Endometrial microvascular endothelial cells (primary cell): ENCODE measurements around the gene NEU2. TPM values are rescaled to one million over a fixed set of nuclear protein-coding genes. Genes with fewer than 3 reads are reported as not detected.
"Not testable (repeated sequence)": the region's sequence is repeated elsewhere in the genome, so short reads cannot be mapped to it uniquely, and the experiment has no call there.

Experiments
- in situ Hi-C: cut with HindIII; loops from 2 replicates; pipeline ENCODE4 v1.10.0; 2017; ENCODE audit warnings: low sequenced_read_pairs, low pct_unique_long_range_greater_than_20kb; ENCODE audit errors: inconsistent ontology term
- total RNA-seq: library from RNA; depleted of rRNA; stranded (reverse); fragments of >200 nt; gene quantifications from one replicate; pipeline ENCODE4 v1.2.3, GENCODE V29; 2015; ENCODE audit errors: inconsistent ontology term

The NEU2 gene
- total RNA-seq, 1 donor from 2014 or later, result not detected

DNA sequence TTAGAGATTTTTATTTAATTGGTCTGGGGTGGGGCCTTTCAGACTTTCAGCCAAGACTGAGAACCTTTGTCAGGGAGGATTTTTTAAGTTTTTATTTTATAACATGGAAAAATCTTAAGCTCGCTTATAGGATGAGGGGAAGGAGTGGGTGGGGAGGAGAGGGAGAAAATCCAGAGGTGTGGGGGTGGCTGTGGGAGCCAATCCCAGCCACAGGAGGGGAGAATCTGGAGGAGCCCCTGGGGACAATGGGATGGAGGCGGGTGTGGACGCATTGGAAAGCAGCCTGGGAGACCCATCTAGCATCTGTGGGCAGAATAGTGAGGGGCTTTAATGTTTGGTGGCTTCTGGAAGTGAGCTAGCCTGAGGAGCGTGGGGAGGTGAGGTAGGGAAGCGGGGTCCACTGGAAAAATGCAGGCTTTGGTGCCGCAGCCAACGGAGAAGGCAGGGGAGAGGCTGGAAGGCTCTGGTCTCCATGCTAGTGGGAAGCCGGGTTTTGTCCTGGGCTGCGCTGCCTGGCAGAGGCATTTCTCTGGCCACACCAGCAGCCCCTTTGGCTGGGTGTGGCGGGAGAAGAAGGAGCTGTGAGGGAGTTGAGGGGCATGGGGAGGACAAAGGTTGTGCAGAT lies 16.2 kb downstream of the NEU2 start:
- in situ Hi-C loops, result no loop called here

DNA sequence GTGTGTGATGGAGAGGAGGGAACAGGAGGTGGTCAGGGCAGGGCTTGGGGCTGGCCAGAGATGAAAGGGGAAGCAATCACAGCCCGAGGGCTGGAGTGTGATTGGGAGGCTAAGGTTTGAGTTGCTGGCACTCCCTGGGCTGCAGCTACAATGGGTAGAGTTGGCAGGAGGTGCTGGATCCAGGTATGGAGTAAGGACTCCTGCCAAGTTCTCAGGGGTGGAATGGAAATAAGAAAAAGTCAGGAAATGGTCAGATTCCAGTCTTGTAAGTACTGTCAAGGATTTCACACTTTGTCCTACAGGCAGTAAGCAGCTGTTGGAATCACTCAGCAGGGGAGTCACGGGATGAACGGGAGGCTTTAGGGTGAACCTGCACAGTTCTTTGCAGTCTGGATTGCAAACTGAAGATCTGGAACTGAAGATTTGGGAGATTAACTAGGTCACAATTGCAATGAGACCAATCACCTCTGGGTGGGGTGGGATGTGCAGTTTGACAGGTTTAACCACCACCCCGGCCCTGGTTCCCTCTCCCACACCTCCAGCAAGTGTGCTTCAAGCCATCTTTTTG lies 16.8 kb downstream of the NEU2 start:
- in situ Hi-C loops, result no loop called here

DNA sequence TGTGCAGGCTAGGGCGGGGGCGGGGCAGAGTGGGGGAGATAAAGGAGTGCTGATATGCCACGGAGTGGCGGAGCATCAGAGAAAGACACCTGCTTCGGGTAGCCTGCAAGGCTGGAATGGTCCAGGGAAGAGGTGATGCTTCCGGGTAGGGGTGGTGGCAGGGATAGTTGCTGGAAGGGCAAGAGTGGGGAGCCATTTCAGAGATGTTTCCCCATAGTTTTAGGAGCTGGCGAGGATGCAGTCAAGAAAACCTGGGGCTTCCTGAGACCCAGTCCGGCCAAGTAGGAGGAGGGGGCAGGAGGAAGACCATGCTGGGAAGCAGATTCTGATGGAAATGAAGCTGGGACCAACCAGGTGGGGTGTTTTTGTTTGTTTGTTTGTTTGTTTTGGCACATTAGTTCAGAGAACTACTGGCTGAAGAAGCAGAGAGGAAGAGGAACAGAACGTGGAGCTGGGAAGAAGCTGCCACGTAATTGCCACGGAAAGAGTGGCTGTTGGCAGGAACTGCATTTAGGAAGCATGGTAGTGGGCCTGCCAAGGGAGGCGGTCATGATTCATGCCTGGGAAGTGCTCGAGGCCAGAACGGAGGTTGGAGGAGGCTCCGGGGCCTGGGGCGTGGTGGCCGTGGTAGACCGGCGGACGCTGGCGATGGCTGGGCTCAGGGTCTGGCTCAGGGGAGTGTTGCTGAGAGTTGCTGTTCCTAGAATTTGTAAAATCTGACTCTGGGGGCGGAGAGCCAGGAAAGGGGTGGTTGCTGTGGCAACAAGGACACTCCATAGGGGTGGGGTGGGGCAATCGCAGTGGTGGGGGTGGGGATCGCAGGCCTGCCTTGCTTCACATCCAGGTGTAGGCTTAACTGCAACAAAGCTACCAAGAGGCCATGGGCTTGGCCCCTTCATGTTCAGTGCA lies 19.0 kb downstream of the NEU2 start:
- in situ Hi-C loops, result no loop called here

DNA sequence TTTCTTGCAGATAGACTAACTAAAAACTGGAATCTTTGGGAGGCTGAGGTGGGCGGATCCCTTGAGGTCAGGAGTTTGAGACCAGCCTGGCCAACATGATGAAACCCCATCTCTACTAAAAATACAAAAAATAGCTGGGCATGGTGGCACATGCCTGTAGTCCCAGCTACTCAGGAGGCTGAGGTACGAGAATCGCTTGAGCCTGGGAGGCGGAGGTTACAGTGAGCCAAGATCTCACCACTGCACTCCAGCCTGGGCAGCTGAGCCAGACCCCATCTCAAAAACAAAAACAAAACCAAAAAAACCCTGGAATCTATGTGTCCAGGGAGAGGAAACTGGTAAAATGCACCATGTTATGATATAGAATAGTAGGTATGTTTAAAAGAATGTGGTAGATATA lies 20.0 kb downstream of the NEU2 start:
- in situ Hi-C loops, result not testable (repeated sequence)

DNA sequence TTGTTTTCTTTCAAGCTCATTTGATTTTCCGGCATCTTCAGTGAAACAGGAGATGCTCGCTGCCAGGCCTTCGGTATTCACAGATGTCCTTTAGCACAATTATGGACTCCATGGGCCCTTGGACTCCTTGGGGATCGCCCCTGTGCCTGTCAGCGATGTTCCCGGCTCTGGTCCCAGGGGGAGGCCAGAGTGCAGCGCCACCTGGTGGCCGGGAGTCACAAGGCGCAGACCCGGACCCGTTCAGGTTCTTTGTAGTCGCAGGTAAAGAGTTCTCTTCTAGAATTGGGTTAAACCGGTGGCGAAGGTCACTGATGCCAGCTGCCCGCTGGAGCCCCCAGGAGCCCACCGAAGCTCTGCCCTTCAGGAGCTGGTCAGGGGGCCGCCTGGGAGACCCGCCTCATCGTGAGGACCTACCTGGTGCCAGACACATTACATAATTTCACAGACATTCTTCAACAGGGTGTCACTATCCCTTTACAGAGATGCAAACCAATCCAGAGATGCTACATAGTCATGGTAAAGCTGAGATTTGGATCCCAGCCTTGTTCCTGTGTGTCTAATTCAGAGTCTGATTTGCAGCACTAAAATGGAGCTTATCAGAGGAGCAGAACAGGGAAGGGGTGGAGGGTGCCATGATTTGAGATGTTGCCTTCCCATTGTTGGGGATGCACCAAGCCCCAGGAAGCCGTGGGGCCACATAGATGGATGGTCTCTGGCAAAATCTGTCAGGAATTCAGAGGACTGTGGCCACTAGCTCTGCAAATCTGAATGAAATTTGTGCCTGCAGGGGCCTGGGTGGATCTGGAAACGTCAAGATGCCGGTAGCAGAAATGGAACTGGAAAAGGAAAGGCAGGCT lies 21.7 kb downstream of the NEU2 start:
- in situ Hi-C loops, result no loop called here

DNA sequence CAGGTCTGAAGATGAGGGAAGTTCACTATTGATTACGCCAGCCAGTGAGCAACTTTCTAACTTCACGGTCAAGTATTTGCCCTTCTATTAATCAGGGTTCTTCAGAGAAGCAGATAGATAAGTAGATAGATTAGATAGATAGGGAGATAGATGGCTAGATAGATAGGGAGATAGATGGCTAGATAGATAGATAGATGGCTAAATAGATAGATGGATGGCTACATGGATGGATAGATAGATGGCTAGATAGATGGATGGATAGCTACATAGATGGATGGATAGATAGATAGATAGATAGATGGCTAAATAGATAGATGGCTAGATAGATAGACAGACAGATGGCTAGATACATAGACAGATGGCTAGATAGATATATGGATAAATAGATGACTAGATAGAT lies 22.9 kb downstream of the NEU2 start:
- in situ Hi-C loops, result no loop called here

DNA sequence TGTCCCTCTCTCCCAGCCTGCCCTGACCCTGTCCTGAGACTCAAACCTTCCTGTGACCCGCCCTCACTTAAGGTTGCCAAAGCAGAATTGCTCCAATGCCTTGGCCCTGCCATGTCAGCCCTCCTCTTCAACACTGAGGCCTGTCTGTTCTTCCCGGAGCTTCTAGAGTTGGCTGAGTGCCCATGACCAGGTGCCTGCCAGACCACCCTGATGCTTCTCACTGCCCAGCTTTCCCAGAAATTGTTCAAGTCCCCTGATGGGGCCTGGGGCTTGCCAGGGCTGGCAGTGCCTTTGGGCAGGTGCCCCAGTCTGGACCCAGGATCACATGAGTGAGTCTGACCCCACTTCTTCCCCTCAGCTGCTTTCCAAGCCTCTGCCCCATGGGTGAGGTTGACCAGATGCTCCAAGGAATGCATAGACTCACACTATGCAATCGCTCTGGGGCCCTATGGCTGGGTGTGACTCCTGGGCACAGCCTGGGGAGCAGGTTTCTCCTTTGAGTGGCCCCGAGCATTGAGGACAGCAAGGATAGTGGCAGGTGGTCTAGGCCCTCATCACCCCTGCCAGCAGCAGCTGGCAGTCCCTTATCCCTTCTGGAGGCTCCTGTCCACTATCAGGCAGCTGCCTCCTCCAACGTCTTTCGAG lies 24.6 kb downstream of the NEU2 start:
- in situ Hi-C loops, result no loop called here

DNA sequence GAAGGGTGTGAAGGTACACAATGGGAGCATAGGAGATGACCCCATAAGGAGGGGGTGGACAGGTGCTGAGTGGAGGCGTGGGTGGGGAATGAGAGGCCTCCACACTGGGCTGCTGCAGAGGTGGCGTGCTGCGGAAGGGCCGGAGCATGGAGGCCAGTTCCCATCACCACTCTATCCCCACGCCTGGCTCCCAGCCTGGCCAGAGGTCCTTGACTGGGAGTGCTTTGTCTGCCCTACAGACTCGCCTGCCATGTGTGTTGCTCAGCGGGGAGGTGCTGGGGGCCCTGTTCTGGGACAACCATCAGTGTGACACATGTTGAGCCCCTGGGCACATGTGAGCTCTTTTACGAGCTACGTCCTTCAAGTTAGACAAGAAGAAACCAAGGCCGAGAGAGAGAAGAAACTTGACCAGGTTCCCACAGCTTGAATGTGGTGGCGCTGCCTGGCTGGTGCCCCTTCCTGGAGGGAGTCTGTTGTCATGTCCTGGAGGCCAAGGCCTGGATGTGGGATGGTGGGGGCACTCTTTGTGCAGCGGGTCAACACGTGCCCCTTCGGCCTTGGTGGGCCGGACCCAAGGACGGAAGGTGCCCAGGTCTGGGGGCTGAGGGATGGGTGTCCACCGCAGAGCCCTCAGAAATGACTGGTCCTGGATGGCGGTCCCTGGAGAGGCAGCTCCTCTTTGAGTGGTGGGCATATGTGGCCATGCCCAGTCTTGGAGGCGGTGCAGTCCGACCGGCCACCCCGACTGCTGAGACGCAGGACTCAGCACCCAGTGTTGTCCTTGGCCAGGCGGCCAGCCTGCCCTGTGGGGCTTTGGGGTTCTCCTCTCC lies 26.5 kb downstream of the NEU2 start:
- in situ Hi-C loops, result no loop called here

DNA sequence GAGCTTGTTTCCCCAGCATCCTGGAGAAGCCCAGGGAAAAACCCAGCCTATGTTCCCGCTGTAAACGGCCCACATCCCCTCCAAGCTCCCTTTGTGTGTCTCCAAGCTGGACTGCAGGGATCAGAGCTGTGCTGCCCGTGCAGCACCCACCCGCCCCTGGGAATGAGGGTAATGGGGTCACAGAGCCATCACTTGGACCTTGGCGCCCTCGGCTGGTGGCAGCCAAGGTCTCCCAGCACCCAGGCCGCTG lies 27.0 kb downstream of the NEU2 start:
- in situ Hi-C loops, result no loop called here

DNA sequence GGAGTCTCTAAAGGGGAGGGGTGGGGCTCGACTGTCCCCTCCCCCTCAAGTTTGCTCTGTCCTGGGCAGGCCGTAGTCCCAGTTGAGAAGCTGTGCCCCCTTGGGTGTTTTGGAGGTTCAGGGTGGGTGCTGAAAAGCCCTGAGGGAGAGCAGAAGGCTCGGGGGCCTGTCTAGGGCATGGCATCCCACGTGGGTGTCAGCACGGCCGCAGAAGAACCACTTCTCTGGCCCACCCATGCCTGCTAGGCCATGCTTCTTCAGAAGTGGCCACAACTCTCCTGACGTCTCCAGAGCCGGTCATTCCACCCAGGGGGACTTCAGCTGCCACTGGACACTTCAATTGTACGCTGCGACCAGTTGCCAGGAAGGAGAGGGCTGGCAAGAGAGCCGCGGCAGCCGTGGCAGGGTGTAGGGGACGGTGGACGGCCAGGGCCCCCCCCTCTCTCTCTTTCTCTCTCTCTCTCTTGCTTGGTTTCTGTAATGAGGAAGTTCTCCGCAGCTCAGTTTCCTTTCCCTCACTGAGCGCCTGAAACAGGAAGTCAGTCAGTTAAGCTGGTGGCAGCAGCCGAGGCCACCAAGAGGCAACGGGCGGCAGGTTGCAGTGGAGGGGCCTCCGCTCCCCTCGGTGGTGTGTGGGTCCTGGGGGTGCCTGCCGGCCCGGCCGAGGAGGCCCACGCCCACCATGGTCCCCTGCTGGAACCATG lies 27.5 kb downstream of the NEU2 start, which contains the start of gene INPP5D:
TSS of gene INPP5D (plus strand) at position 546 of the 704 bp plus-strand sequence. CDS start at position 683, 137 bp downstream.
- in situ Hi-C loops, result no loop called here

DNA sequence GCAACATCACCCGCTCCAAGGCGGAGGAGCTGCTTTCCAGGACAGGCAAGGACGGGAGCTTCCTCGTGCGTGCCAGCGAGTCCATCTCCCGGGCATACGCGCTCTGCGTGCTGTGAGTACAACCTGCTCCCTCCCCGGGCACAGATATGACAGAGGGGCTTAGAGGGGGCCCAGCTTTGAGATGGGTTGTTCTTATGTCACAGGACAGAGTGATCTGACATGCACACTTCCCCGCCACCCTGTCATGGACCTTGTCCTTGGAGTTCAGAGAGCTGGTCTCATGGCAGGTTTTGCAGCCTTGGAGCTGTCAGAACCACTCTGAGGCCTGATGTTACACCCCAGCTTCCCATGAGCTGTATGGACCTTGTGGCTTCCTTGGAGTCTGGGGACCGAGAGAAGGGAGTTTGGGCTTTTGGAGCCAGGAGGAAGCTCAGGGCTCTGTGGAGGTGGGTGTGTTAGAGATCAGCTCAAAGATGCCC lies 28.1 kb downstream of the NEU2 start:
- in situ Hi-C loops, result no loop called here

DNA sequence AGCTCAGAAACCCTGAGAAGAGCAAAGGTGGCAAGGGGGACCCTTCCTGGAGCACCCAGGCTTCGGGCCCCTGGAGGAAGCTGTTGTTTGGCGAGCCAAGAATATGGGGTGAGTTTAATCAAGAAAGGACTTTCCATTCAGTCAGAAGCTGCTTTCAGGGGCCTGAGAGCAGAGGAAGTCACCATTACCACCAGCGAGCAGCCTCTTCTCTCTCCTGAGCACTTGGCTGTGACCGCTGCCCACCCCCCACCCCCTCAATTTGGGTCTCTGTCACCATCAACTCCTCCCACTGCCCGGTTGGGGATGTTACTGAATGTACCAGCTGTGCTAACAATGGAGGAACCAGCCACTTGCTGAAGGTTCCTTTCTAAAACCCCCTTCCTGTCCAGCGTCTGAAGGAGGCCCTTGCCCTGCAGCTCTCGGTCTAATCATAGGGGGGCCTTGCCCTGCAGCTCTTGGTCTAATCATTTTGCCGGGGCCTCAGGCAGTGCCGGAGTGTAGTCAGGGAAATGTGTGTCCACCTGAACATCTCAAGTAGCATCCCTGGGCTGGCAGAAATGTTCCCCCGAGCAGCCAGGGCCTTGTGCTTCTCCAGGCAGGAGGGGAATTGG lies 28.6 kb downstream of the NEU2 start:
- in situ Hi-C loops, result no loop called here

DNA sequence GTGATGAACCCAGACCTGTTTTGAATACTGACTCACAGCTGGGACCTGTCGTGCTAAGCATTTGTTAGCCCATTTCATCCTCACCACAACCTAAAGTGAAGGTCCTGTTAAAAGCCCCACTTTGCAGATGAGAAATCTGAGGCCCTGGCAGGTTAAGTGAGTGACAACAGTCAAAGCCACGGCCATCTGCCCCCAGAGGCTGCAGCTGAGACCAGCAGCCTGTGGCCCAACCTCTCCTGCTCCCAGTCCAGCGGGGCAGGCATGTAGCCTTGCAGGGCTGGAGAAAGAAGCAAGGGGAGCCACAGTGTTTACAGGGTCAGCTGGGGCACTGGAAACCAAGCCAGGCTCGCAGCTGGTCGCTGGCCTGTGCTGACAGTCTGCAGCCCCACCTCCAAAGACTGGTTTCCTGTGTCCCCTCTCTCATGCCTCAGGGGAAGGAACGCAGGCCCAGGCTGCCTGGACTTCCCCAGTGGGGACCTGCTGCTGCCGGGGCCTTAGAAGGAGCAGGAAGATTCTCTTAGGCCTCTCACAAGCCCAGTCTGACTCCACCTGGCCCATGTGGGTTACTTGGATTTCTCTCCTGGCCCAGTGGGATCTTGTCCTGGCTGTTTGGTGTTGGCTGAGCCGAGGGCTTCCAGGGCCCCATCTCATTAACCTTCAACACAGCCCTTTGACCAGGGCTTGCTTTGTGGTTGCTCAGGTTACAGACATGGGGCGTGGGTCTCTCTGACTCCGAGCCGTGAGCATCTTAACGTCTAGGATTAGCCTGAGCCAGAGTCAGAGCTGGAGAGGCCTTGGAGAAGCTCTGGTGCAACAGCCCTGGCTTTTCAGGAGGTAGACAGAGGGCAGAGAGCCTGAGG lies 29.3 kb downstream of the NEU2 start:
- in situ Hi-C loops, result no loop called here

DNA sequence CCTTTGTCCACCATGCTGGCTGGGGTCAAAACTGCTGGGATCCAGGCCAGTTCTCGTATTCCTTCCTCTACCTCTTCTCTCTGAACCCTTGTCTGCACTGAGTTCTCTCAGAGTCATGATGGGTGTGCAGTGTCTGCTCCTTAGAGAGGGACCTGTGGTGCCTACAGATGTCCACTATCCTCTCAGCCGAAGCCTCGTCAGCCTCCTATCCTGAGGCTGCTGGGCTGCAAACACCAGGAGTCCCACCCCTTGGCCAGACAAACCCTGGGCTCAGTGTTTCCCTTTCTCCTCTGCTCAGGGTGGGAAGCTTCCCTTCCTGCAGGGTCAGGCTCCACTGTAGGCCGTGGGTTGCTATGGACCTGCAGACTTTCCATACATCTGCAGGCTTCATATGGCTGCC lies 30.0 kb downstream of the NEU2 start:
- in situ Hi-C loops, result no loop called here

DNA sequence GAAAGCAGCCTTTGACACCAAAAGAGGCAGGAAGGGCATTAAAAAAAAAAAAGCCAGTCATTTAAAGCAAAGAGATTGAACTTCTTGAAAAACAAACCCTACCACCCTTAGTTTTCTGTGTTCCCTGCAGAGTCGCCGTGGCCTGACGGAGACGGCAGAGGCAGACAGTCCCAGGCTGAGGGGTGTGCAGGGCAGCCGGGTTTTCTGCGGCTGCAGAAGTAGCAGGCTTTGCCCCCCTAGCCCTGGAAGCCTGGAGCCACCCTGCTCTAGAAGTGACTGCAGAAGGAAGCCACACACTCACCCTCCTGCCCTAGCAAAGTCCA lies 30.4 kb downstream of the NEU2 start:
- in situ Hi-C loops, result no loop called here

DNA sequence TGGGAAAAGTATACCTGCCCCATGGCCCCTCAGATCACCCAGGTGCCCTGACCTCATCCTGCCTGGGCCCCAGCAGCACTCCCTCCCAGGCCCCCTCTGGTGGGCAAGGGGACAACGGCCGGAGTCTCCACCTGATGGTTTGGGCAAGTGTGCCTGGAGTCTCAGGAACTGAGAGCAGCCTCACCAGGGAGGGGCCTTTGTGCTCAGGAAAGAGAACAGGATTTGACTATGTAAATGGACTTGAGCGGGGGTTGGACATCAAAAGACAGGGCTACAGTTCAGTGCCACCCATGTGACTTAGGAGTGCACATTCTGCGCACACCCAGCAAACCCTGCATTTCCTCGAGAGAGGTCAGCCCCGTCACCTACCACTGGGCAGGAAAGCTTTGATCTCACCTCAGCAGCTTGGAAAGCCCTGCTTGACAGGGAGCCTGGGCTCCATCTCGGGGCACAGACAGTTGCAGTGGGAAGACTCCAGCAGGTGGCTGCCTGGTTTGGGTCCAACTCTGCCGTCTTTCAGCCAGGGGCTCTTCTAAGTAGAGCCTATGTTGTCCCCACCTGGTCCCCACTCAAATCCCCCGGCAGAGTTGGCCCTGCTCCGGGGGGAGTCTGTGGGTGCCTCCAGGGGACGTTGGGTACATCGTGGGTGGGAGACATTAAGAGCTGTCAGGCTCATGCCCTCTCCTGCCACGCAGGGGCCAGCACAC lies 30.9 kb downstream of the NEU2 start:
- in situ Hi-C loops, result no loop called here
